Activated CD8-positive, alpha-beta memory T cell treated with anti-CD3 and anti-CD28 coated beads, Interleukin-2, amount 50 U/mL, for 48 hours (primary cell): ENCODE data around the gene SLC25A52.
"Not testable (repeated sequence)": the region's sequence is repeated elsewhere in the genome, so short reads cannot be mapped to it uniquely, and the experiment has no call there.

Experiments
- DNase-seq: peaks from one replicate; pipeline ENCODE4 v3.0.0-alpha.2; 2020

Gene SLC25A52, protein sequence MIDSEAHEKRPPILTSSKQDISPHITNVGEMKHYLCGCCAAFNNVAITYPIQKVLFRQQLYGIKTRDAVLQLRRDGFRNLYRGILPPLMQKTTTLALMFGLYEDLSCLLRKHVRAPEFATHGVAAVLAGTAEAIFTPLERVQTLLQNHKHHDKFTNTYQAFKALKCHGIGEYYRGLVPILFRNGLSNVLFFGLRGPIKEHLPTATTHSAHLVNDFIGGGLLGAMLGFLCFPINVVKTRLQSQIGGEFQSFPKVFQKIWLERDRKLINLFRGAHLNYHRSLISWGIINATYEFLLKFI

DNA sequence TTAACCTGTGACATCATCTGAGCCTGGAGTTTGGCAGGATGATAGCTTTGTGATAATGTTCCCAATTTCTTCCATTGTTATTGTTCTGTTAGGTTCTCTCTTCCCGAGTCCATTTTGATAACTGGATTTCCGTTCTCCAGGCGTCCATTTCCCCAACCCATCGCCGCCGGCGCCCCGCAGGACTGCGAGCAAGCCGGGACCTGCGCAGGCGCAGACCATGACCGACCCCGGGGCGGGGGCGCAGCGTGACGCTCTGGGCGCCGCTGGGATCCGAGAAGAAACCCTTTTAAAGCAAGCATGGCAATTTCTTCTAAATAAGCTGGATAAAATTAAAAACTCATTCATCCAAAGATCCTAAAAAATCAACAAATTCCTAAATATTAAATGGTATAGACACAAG, at the start of gene SLC25A52:
Gene SLC25A52, minus strand, starts transcription at position 186 of the 400 bp plus-strand sequence. CDS start 219 bp downstream, outside the sequence.
- DNase-seq = no peak

DNA sequence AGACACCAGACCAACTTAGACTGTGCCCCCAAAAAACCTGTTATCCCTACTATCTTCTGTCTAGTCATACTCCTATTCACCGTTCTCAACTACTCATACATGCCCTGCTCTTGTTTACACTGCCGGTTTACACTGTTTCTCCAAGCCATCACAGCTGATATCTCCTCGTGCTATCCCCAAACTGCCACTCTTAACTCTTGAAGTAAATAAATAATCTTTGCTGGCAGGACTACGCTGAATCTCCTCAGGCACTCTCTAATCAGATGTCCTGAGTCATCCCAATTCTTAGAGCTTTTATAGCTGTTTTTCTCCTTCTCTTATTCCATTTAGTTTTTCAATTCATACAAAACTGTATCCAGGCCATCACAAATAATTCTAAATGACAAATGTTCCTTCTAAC, 48.4 kb upstream of the SLC25A52 start:
- DNase-seq = not testable (repeated sequence)

GRCh38 chr18:31801078-31801477, 40.4 kb upstream of the SLC25A52 start:
- no peak for DNase-seq

DNA sequence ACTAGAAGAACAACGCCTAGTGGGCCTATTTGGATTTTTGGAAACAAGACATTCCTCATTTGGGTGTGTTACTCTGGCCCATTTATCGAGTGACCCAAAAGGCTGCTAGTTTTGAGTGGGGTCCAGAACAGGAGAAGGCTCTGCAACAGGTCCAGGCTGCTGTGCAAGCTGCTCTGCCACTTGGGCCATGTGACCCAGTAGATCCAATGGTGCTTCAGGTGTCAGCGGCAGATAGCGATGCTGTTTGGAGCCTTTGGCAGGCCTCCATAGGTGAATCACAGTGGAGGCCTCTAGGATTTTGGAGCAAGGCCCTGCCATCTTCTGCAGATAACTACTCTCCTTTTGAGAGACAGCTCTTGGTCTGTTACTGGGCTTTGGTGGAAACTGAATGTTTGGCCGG, 38.6 kb upstream of the SLC25A52 start:
- not testable (repeated sequence) for DNase-seq

- DNase-seq = no peak
Observed at GRCh38 chr18:31798399-31798798, 37.7 kb upstream of the SLC25A52 start.

DNA sequence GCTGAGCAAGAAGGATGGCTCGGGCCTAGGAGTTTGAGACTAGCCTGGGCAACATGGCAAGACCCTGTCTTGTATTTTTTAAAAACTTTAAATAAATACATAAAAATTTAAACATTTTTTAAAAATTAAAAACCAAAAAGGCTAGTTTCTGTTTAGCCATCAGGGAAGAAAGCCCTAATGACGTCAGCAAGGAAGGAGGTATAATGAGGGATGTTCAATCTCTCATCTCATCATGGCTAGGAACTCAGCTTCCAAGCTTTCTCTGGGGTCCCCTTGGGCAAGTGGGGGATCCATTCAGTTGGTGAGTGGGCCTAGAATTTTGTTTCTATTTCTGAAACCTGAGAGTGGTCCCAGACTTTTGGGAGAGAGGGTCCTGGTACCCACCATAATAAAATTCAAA, 35.1 kb upstream of the SLC25A52 start:
- DNase-seq = no peak

GRCh38 chr18:31793531-31793930, 32.9 kb upstream of the SLC25A52 start:
- DNase-seq = no peak

- DNase-seq = no peak
Observed at GRCh38 chr18:31792580-31792911, 31.9 kb upstream of the SLC25A52 start.

- no peak for DNase-seq
Observed at GRCh38 chr18:31791817-31792579, 31.3 kb upstream of the SLC25A52 start.

GRCh38 chr18:31789409-31789808, 28.7 kb upstream of the SLC25A52 start:
- no peak for DNase-seq

DNA sequence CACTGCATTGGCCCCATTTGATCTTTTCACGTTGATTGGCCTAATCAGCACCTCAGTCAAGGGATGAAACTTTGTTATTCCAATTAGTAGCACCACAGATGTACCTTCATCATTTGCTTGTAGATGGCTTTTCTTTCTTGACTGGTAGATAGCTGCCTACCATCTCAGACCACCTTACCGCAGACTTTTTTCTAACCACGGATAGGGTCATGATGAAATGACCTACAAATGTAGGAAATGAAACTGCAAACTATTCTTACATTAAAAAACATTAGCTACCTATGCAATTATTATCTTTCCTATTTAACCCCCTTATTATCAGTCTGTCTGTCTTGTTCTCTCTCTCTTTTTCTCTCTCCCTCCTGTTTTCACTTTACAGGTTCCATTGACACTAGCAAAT, 22.4 kb upstream of the SLC25A52 start:
- DNase-seq = no peak

- DNase-seq = no peak
Observed at GRCh38 chr18:31778391-31778950, 17.8 kb upstream of the SLC25A52 start.

DNA sequence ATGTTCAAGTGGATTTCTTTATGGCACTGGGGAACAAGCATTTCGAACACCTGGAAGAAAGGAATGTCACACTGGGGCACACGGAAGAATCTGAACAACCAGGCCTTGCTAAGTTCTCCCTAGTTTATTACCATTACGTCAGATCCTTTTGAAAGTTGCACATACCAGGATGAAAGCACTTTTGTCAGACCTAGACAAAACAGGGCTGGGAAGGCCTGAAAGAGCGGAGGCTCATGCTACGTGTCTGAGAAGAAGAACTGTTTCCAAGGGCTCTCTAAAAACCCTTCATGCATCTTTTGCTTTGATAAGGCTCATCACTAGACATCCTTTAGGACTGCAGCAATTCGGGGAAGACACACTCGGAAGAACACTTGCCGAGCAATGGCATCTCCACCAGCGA, 15.4 kb upstream of the SLC25A52 start:
- DNase-seq = no peak

GRCh38 chr18:31774962-31775361, 14.3 kb upstream of the SLC25A52 start:
- no peak for DNase-seq

DNA sequence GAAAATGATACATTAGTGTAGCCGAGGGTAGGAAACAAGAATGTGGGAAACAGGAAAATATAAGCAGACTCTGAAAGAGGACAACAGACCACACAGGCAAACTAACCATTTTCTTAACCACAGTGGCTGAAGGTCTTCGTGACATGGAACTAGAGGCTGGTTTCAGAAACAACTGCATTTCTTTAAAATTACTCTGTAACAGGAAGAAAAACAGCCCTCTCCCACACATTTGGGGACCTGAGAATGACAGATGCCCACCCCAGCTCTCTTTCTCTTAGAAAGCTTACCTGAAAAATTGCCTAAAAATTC, 13.8 kb upstream of the SLC25A52 start:
- DNase-seq = no peak

GRCh38 chr18:31773774-31774476, 13.2 kb upstream of the SLC25A52 start:
- DNase-seq = no peak

GRCh38 chr18:31772699-31773098, 12.0 kb upstream of the SLC25A52 start:
- no peak for DNase-seq

DNA sequence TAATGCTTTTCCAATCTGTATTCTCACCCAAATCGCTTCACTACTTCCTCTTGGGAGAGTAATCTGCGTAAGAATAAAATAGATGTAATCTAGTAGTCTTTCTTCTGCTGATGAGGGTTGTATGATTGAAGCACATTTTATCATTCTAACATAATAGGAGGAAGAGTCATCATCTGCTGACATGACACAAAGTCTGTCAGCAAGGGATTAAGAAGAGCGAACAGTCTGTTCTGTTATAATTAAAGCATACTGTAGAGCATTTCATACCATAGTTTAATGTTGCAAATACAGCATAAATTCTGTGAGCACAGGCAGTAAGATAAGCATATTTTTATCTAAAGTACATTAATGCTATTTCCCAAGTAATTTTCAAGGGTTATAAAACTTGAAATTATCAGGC, 10.4 kb downstream of the SLC25A52 start:
- DNase-seq = no peak

- DNase-seq = no peak
Observed at GRCh38 chr18:31746396-31746795, 14.3 kb downstream of the SLC25A52 start.

GRCh38 chr18:31744321-31745067, 16.2 kb downstream of the SLC25A52 start:
- no peak for DNase-seq

GRCh38 chr18:31743600-31743999, 17.1 kb downstream of the SLC25A52 start:
- not testable (repeated sequence) for DNase-seq

GRCh38 chr18:31741097-31741735, 19.5 kb downstream of the SLC25A52 start:
- DNase-seq = peak; percentile 73
